H4 (cell line): ENCODE measurements around the gene ESPNL. TPM values are rescaled to one million over a fixed set of nuclear protein-coding genes. Genes with fewer than 3 reads are reported as not detected.
"Not testable (repeated sequence)": the region's sequence is repeated elsewhere in the genome, so short reads cannot be mapped to it uniquely, and the experiment has no call there.

Source experiments
- DNase-seq: peaks from one replicate; pipeline ENCODE4 v3.0.0-alpha.2; 2015; ENCODE audit warnings: low spot score
- total RNA-seq: library from RNA; depleted of rRNA; stranded (reverse); fragments of >200 nt; shearing (Covaris generic); gene quantifications from 2 replicates; pipeline ENCODE4 v1.2.3, GENCODE V29; 2014; rRNA removed

ESPNL gene
- total RNA-seq, result not detected in 2 replicates

- DNase-seq, result no peak
These were observed at the start of gene ESPNL for GRCh38 chr2:238100049-238100820. TSS of gene ESPNL (plus strand) at chr2:238100340. CDS start at chr2:238100420, 80 bp downstream.

GRCh38 chr2:238053191-238053776 is 46.9 kb upstream of the ESPNL start:
- DNase-seq, result no peak

GRCh38 chr2:238055841-238056240 is 44.3 kb upstream of the ESPNL start:
- DNase-seq, result no peak

- DNase-seq, result not testable (repeated sequence)
These were observed 42.2 kb upstream of the ESPNL start for GRCh38 chr2:238057696-238058575.

GRCh38 chr2:238059505-238059904 is 40.6 kb upstream of the ESPNL start:
- no peak for DNase-seq

- DNase-seq, result no peak
These were observed 40.0 kb upstream of the ESPNL start for GRCh38 chr2:238060096-238060541.

GRCh38 chr2:238060542-238061314 is 39.4 kb upstream of the ESPNL start, which contains the start of gene SCLY:
TSS of gene SCLY (plus strand) at chr2:238061001. CDS start at chr2:238061055, 54 bp downstream.
- peak; percentile 94 for DNase-seq

GRCh38 chr2:238061315-238062202 is 38.6 kb upstream of the ESPNL start:
- DNase-seq, result peak; percentile 33

- no peak for DNase-seq
These were observed 36.5 kb upstream of the ESPNL start for GRCh38 chr2:238063414-238064189.

- no peak for DNase-seq
These were observed 35.8 kb upstream of the ESPNL start for GRCh38 chr2:238064376-238064775.

GRCh38 chr2:238065071-238065846 is 34.9 kb upstream of the ESPNL start:
- no peak for DNase-seq

- DNase-seq, result no peak
These were observed 33.9 kb upstream of the ESPNL start for GRCh38 chr2:238066218-238066617.

- not testable (repeated sequence) for DNase-seq
These were observed 33.4 kb upstream of the ESPNL start for GRCh38 chr2:238066718-238067117.

GRCh38 chr2:238067939-238068338 is 32.2 kb upstream of the ESPNL start:
- no peak for DNase-seq

- DNase-seq, result no peak
These were observed 31.0 kb upstream of the ESPNL start for GRCh38 chr2:238069021-238069709.

GRCh38 chr2:238069877-238070276 is 30.3 kb upstream of the ESPNL start:
- no peak for DNase-seq

GRCh38 chr2:238075397-238075796 is 24.7 kb upstream of the ESPNL start:
- no peak for DNase-seq

GRCh38 chr2:238077292-238077691 is 22.8 kb upstream of the ESPNL start:
- DNase-seq, result no peak
